ENCODE measurements around the gene IQGAP2.

Gene IQGAP2

GRCh38 chr5:76385540-76385939 is 17.5 kb upstream of the IQGAP2 start:
- DNase-seq (ENCODE audit: low read depth), result no peak

GRCh38 chr5:76386360-76386759 is 16.7 kb upstream of the IQGAP2 start:
- no peak for DNase-seq (ENCODE audit: low read depth)

- DNase-seq (ENCODE audit: low read depth), result no peak
Measured at GRCh38 chr5:76388236-76388635, 14.8 kb upstream of the IQGAP2 start.

GRCh38 chr5:76388791-76389512 is 14.1 kb upstream of the IQGAP2 start:
- DNase-seq (ENCODE audit: low read depth), result no peak

- DNase-seq (ENCODE audit: low read depth), result no peak
Measured at GRCh38 chr5:76389513-76390154, 13.5 kb upstream of the IQGAP2 start.

GRCh38 chr5:76391014-76391413 is 12.1 kb upstream of the IQGAP2 start:
- DNase-seq (ENCODE audit: low read depth), result peak; percentile 6

- DNase-seq (ENCODE audit: low read depth), result no peak
Measured at GRCh38 chr5:76393035-76393680, 9.9 kb upstream of the IQGAP2 start.

- no peak for DNase-seq (ENCODE audit: low read depth)
Measured at GRCh38 chr5:76397200-76397599, 5.9 kb upstream of the IQGAP2 start.

GRCh38 chr5:76399268-76399667 is 3.8 kb upstream of the IQGAP2 start:
- no peak for DNase-seq (ENCODE audit: low read depth)

GRCh38 chr5:76400466-76400865 is 2.6 kb upstream of the IQGAP2 start:
- DNase-seq (ENCODE audit: low read depth), result no peak

GRCh38 chr5:76401801-76402250 is 1.3 kb upstream of the IQGAP2 start:
- DNase-seq (ENCODE audit: low read depth), result no peak

GRCh38 chr5:76402251-76402885 is 717 bp upstream of the IQGAP2 start:
- peak; percentile 64 for DNase-seq (ENCODE audit: low read depth)

- peak; percentile 51 for DNase-seq (ENCODE audit: low read depth)
Measured at GRCh38 chr5:76403766-76404222, 709 bp downstream of the IQGAP2 start.

GRCh38 chr5:76404223-76405211 is 1.4 kb downstream of the IQGAP2 start:
- peak; percentile 56 for DNase-seq (ENCODE audit: low read depth)

GRCh38 chr5:76406014-76406413 is 2.9 kb downstream of the IQGAP2 start:
- DNase-seq (ENCODE audit: low read depth), result no peak

GRCh38 chr5:76406673-76407072 is 3.6 kb downstream of the IQGAP2 start:
- DNase-seq (ENCODE audit: low read depth), result no peak

- no peak for DNase-seq (ENCODE audit: low read depth)
Measured at GRCh38 chr5:76408104-76408654, 5.1 kb downstream of the IQGAP2 start.

- DNase-seq (ENCODE audit: low read depth), result no peak
Measured at GRCh38 chr5:76412511-76412910, 9.4 kb downstream of the IQGAP2 start.

GRCh38 chr5:76413746-76414145 is 10.7 kb downstream of the IQGAP2 start:
- DNase-seq (ENCODE audit: low read depth), result no peak

- no peak for DNase-seq (ENCODE audit: low read depth)
Measured at GRCh38 chr5:76414788-76415187, 11.7 kb downstream of the IQGAP2 start.

GRCh38 chr5:76415855-76416254 is 12.8 kb downstream of the IQGAP2 start:
- DNase-seq (ENCODE audit: low read depth), result no peak
